ENCODE data around the gene ASB17. TPM values are rescaled to one million over a fixed set of nuclear protein-coding genes. Genes with fewer than 3 reads are reported as not detected.

Gene ASB17
- total RNA-seq, 1 experiment from 2014 or later, result not detected

DNA sequence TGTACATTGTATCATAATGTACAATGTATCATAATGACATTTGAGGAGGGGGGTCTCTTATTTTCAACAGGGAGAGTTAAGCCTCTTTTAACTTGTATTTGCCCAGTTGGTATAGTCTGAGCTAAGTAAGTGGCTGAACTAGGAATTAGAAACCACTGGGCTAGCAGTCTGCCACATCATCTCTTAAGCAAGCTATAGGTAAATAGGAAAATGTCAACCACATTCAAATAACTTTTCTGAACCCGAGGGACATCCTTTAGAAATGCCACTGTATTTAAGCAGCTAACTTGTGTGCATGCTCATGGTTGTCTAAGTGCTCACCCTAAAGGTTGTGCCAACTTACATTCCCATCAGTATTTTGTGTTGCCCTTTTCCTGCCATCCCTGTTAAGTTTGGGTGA is 35.5 kb upstream of the ASB17 start:
- no peak overlapping the region for H4K91ac ChIP-seq (ENCODE audit: insufficient read length, low read depth, low read length)
- H3K79me1 ChIP-seq (ENCODE audit: insufficient read depth, low read depth, low read length, poor library complexity, severe bottlenecking), result no peaks in the 10 kb centered on the region
- no peaks in the 10 kb centered on the region for H3K27me3 ChIP-seq (ENCODE audit: insufficient read depth, low read length)
- no peaks in the 10 kb centered on the region for H3K27me3 Mint-ChIP-seq (ENCODE audit: low read depth)
- H3K79me2 ChIP-seq (ENCODE audit: insufficient read depth, low read length), result no peaks in the 10 kb centered on the region
- H4K8ac ChIP-seq (replicated peaks; ENCODE audit: insufficient read length, low read depth, low read length), result no peak overlapping the region
- H3K23ac ChIP-seq (ENCODE audit: insufficient read length, low read depth, low read length), result no peak overlapping the region
- H3K14ac ChIP-seq (ENCODE audit: insufficient read depth, low read length), result no peak overlapping the region
- no peak overlapping the region for H3T11ph ChIP-seq (ENCODE audit: low read length)
- no peak overlapping the region for H3K4ac ChIP-seq (ENCODE audit: low read depth, low read length)
- H3K4me3 Mint-ChIP-seq, result no peak overlapping the region
- H2AK5ac ChIP-seq (ENCODE audit: insufficient read length, low read length), result no peak overlapping the region
- H3K4me1 Mint-ChIP-seq, result peaks cover 0 to 6% of the 10 kb centered on the region in 2 experiments; a peak in 2 of 4 replicates
- no peak overlapping the region for H2BK120ac ChIP-seq (ENCODE audit: low read depth, low read length, poor library complexity, severe bottlenecking)
- no CpG with 5 or more reads among the region's 1 CpG for WGBS (ENCODE audit: extremely low coverage, insufficient read length, low lambda C conversion rate)
- no peak overlapping the region for H3K27ac ChIP-seq (ENCODE audit: insufficient read length, low read depth, low read length)
- DNase-seq, result no peak
- H2BK5ac ChIP-seq (ENCODE audit: insufficient read length, low read length), result no peak overlapping the region
- no peak overlapping the region for H2BK15ac ChIP-seq (ENCODE audit: low read depth, low read length)
- no peaks in the 10 kb centered on the region for H3K23me2 ChIP-seq (ENCODE audit: insufficient read length, low read depth, low read length, poor library complexity, severe bottlenecking)
- H2BK20ac ChIP-seq (ENCODE audit: low read depth, low read length, poor library complexity, severe bottlenecking), result no peak overlapping the region
- H3K56ac ChIP-seq (ENCODE audit: insufficient read length, low read depth, low read length), result no peak overlapping the region
- no peak overlapping the region for H2AFZ ChIP-seq (ENCODE audit: low read length)
- no peaks in the 10 kb centered on the region for H3K36me3 Mint-ChIP-seq (ENCODE audit: insufficient read depth in 1 of 3, low read depth in 3 of 3)
- no peaks in the 10 kb centered on the region for H4K20me1 ChIP-seq (ENCODE audit: control insufficient read depth, insufficient read depth, insufficient read length)
- no peaks in the 10 kb centered on the region for H3K9me3 Mint-ChIP-seq
- no peak overlapping the region for H2BK12ac ChIP-seq (ENCODE audit: insufficient read length, low read depth, low read length)
- no peak overlapping the region for H3K18ac ChIP-seq (ENCODE audit: insufficient read length, low read depth, low read length)
- TF ChIP-seq, protein P1, sequence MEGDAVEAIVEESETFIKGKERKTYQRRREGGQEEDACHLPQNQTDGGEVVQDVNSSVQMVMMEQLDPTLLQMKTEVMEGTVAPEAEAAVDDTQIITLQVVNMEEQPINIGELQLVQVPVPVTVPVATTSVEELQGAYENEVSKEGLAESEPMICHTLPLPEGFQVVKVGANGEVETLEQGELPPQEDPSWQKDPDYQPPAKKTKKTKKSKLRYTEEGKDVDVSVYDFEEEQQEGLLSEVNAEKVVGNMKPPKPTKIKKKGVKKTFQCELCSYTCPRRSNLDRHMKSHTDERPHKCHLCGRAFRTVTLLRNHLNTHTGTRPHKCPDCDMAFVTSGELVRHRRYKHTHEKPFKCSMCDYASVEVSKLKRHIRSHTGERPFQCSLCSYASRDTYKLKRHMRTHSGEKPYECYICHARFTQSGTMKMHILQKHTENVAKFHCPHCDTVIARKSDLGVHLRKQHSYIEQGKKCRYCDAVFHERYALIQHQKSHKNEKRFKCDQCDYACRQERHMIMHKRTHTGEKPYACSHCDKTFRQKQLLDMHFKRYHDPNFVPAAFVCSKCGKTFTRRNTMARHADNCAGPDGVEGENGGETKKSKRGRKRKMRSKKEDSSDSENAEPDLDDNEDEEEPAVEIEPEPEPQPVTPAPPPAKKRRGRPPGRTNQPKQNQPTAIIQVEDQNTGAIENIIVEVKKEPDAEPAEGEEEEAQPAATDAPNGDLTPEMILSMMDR (conservative IDR thresholded peaks at IDR 0.05), result no peak
- H4K5ac ChIP-seq (ENCODE audit: insufficient read length, low read depth, low read length), result no peak overlapping the region
- H3K9ac ChIP-seq (ENCODE audit: extremely low read depth, insufficient read length, low read length), result no peak overlapping the region
- no peaks in the 10 kb centered on the region for H3K9me3 ChIP-seq (ENCODE audit: control insufficient read depth, low read depth, low read length)
- H3K27ac Mint-ChIP-seq, result no peak overlapping the region
- no peak overlapping the region for H3K4me2 ChIP-seq (ENCODE audit: insufficient read depth, insufficient read length, low read length)
- no peaks in the 10 kb centered on the region for H3K4me1 ChIP-seq (ENCODE audit: insufficient read depth, low read length)

All from H9 (cell line).